GM20000 (cell line): Measurements from ENCODE around the gene RDH12.

Source experiments
- DNase-seq: peaks from one replicate; pipeline ENCODE4 v3.0.0; 2012; ENCODE audit warnings: low spot score
- TF ChIP-seq, protein P1 (sequence below): IDR thresholded peaks from 2 replicates; pipeline ENCODE4 v1.5.1; 2012; ENCODE audit warnings: mild to moderate bottlenecking, control low read depth; ENCODE audit errors: extremely low read depth, missing control alignments

Gene RDH12

GRCh38 chr14:67722293-67722692 lies 20.6 kb downstream of the RDH12 start:
- DNase-seq = no peak
- TF ChIP-seq, protein P1, sequence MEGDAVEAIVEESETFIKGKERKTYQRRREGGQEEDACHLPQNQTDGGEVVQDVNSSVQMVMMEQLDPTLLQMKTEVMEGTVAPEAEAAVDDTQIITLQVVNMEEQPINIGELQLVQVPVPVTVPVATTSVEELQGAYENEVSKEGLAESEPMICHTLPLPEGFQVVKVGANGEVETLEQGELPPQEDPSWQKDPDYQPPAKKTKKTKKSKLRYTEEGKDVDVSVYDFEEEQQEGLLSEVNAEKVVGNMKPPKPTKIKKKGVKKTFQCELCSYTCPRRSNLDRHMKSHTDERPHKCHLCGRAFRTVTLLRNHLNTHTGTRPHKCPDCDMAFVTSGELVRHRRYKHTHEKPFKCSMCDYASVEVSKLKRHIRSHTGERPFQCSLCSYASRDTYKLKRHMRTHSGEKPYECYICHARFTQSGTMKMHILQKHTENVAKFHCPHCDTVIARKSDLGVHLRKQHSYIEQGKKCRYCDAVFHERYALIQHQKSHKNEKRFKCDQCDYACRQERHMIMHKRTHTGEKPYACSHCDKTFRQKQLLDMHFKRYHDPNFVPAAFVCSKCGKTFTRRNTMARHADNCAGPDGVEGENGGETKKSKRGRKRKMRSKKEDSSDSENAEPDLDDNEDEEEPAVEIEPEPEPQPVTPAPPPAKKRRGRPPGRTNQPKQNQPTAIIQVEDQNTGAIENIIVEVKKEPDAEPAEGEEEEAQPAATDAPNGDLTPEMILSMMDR = no peak

DNA sequence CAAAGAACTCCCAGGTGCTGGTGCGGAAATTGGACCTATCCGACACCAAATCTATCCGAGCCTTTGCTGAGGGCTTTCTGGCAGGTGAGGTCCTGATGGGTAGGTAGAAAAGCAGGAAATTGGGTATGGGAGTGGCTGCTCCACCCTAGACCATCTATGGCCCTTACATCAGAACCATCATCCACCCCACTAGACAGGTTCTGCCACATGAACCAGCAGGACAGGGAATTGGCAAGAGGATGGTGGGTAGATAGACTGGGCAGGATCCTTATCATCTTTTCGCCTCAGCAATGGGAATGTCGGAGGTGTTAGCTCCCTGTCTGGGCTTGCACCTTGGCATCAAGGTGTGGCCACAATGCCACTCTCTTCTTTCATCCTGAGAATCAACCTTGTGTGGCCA lies 23.5 kb downstream of the RDH12 start:
- DNase-seq = no peak
- TF ChIP-seq, protein P1 = no peak

GRCh38 chr14:67727361-67727760 lies 25.7 kb downstream of the RDH12 start:
- no peak for DNase-seq
- TF ChIP-seq, protein P1 = no peak

- no peak for DNase-seq
- TF ChIP-seq, protein P1 = no peak
Measured at GRCh38 chr14:67728258-67728657, 26.6 kb downstream of the RDH12 start.

- no peak for DNase-seq
- TF ChIP-seq, protein P1 = no peak
Measured at GRCh38 chr14:67729072-67729885, 27.6 kb downstream of the RDH12 start.

DNA sequence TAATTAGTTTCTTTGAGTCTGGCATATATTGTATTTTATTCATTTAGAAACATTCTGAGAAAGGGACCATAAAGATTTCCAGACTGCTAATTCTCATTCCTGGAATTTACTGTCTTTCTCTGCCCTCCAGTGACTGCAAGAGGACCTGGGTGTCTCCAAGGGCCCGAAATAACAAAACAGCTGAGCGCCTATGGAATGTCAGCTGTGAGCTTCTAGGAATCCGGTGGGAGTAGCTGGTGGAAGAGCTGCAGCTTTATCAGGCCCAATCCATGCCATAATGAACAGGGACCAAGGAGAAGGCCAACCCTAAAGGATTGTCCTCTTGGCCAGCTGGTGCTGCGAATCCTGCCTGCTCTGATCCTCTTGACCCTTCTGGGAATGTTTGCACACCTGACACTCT lies 31.9 kb downstream of the RDH12 start:
- TF ChIP-seq, protein P1 = no peak
- DNase-seq = no peak

DNA sequence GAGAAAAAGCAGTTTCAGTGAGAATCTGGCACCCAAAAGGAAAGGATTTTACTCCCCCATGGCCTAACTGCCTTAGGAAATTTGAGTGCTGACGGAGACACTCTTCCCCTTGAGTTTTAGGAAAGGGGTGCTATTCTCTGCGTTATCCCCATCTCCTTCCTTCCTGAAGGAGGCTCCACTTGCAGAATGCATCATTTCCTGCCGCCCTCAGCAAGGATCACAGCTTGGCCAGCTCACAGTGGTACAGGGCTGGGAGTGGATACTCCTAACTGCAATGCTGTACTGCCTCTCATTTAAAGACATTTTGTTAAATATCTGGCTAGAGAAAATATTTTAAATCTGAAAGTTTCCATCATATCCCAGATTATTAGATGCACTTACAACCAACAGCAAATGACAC lies 33.0 kb downstream of the RDH12 start:
- DNase-seq = no peak
- TF ChIP-seq, protein P1 = no peak
